ENCODE data around the gene MON1B.
"Not testable (repeated sequence)": the region's sequence is repeated elsewhere in the genome, so short reads cannot be mapped to it uniquely, and the experiment has no call there.

The MON1B gene

GRCh38 chr16:77234611-77235010 is 43.6 kb downstream of the MON1B start:
- no peaks in the 10 kb centered on the region for H3K9me3 ChIP-seq (ENCODE audit: severe bottlenecking)
- TF ChIP-seq CTCF (IDR thresholded peaks at IDR 0.05; ENCODE audit: poor library complexity, severe bottlenecking) = no peak
- ATAC-seq (ENCODE audit: low read depth) = peak; percentile 43; the same call in 1 of the 3 replicates

GRCh38 chr16:77236063-77236511 is 45.1 kb downstream of the MON1B start:
- H3K4me3 ChIP-seq (ENCODE audit: severe bottlenecking) = no peak overlapping the region
- no peaks in the 10 kb centered on the region for H3K9me3 ChIP-seq (ENCODE audit: severe bottlenecking)
- H3K36me3 ChIP-seq (ENCODE audit: low read depth) = no peaks in the 10 kb centered on the region
- H3K4me1 ChIP-seq (ENCODE audit: insufficient read depth, poor library complexity, severe bottlenecking) = no peaks in the 10 kb centered on the region
- DNase-seq (ENCODE audit: low spot score) = peak; percentile 78
- ATAC-seq (ENCODE audit: low read depth) = peak; percentile 83
- no peaks in the 10 kb centered on the region for H3K27me3 ChIP-seq (ENCODE audit: insufficient read depth, poor library complexity, severe bottlenecking)
- H3K27ac ChIP-seq (ENCODE audit: poor library complexity, severe bottlenecking) = no peak overlapping the region
- peak; percentile 99 for TF ChIP-seq CTCF (IDR thresholded peaks at IDR 0.05; ENCODE audit: poor library complexity, severe bottlenecking)

More at GRCh38 chr16:77234611-77235010, 43.6 kb downstream of the MON1B start:
- DNase-seq (ENCODE audit: low spot score) = no peak
- H3K4me3 ChIP-seq (ENCODE audit: severe bottlenecking) = no peak overlapping the region
- no peaks in the 10 kb centered on the region for H3K4me1 ChIP-seq (ENCODE audit: insufficient read depth, poor library complexity, severe bottlenecking)
- H3K27me3 ChIP-seq (ENCODE audit: insufficient read depth, poor library complexity, severe bottlenecking) = no peaks in the 10 kb centered on the region
- H3K36me3 ChIP-seq (ENCODE audit: low read depth) = no peaks in the 10 kb centered on the region
- no peak overlapping the region for H3K27ac ChIP-seq (ENCODE audit: poor library complexity, severe bottlenecking)

GRCh38 chr16:77238593-77238992 is 47.6 kb downstream of the MON1B start:
- Histone ChIP-seq H3K4me1 (ENCODE audit: insufficient read depth, poor library complexity, severe bottlenecking) (no peaks in the 10 kb centered on the region), H3K27ac (ENCODE audit: poor library complexity, severe bottlenecking) (no peak overlapping the region), H3K27me3 (ENCODE audit: insufficient read depth, poor library complexity, severe bottlenecking) (no peaks in the 10 kb centered on the region), H3K4me3 (ENCODE audit: severe bottlenecking) (no peak overlapping the region), H3K9me3 (ENCODE audit: severe bottlenecking) (no peaks in the 10 kb centered on the region), H3K36me3 (ENCODE audit: low read depth) (no peaks in the 10 kb centered on the region)
- DNase-seq (ENCODE audit: low spot score) = no peak
- TF ChIP-seq CTCF (IDR thresholded peaks at IDR 0.05; ENCODE audit: poor library complexity, severe bottlenecking) = no peak
- peak; percentile 69 for ATAC-seq (ENCODE audit: low read depth)

GRCh38 chr16:77242471-77242870 is 51.5 kb downstream of the MON1B start:
- H3K4me1 ChIP-seq (ENCODE audit: insufficient read depth, poor library complexity, severe bottlenecking); H3K27me3 ChIP-seq (ENCODE audit: insufficient read depth, poor library complexity, severe bottlenecking); H3K27ac ChIP-seq (ENCODE audit: poor library complexity, severe bottlenecking); H3K36me3 ChIP-seq (ENCODE audit: low read depth); ATAC-seq (ENCODE audit: low read depth); H3K4me3 ChIP-seq (ENCODE audit: severe bottlenecking); H3K9me3 ChIP-seq (ENCODE audit: severe bottlenecking); DNase-seq (ENCODE audit: low spot score): not testable (repeated sequence)

GRCh38 chr16:77246150-77246549 is 55.2 kb downstream of the MON1B start:
- no peak for TF ChIP-seq CTCF (IDR thresholded peaks at IDR 0.05; ENCODE audit: poor library complexity, severe bottlenecking)
- H3K27ac ChIP-seq (ENCODE audit: poor library complexity, severe bottlenecking) = no peak overlapping the region
- ATAC-seq (ENCODE audit: low read depth) = no peak
- H3K27me3 ChIP-seq (ENCODE audit: insufficient read depth, poor library complexity, severe bottlenecking) = no peaks in the 10 kb centered on the region
- no peaks in the 10 kb centered on the region for H3K9me3 ChIP-seq (ENCODE audit: severe bottlenecking)
- H3K4me1 ChIP-seq (ENCODE audit: insufficient read depth, poor library complexity, severe bottlenecking) = no peaks in the 10 kb centered on the region
- DNase-seq (ENCODE audit: low spot score) = no peak
- H3K36me3 ChIP-seq (ENCODE audit: low read depth) = no peaks in the 10 kb centered on the region
- no peak overlapping the region for H3K4me3 ChIP-seq (ENCODE audit: severe bottlenecking)

Data from RWPE2 (cell line).